RCC 7860 (cell line): ENCODE data around the gene SYNPO.
A peak's percentile ranks its signal among the peaks of the same experiment; 100 is the strongest.

Experiments
- DNase-seq: peaks from one replicate; pipeline ENCODE4 v3.0.0-alpha.2; 2015; ENCODE audit warnings: low spot score
- FAIRE-seq: peaks from 2 replicates; lab custom pipeline; 2012; peaks lifted over from hg19 to GRCh38; lab: Jason Lieb, UNC

SYNPO gene

DNA sequence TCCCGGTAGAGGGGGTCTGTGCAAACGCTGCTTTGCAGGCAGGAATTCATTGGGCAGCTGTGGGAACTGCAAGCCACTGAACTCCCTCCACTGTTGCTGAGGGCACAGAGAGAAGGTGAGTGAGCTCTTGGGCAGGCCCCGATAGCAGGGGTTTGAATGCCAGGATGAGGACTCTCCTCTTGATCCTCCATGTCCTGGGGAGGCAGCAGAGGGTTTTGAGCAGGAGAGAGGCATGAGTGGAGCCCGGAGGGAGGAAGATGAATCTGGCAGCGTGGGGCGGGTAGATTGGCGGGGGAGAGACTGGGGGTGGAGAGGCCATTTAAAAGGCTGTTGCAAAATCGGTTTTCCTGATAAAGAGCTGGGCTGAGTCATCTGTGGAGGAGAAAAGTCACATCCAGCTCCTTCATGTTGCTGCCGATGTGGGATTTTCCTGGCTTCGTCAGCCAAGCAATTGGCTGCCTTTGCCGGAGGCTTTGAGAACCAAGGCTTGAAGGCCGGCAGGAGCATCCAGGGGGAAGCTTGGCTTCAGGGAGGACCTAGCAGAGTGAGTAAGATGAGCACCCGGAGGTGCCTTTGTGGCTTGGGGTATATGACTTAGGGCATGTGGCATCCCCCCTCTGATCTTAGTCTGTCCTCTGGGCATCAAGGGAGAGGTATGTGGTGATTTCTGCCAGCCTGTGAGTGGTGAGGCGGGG, at the start of gene SYNPO:
TSS of gene SYNPO (plus strand) at position 350 of the 695 bp plus-strand sequence. CDS start 7,616 bp downstream, outside the sequence.
- DNase-seq (peak; percentile 95), FAIRE-seq (peak; percentile 90)

GRCh38 chr5:150590979-150591695, 49.3 kb upstream of the SYNPO start:
- FAIRE-seq: no peak
- no peak for DNase-seq

DNA sequence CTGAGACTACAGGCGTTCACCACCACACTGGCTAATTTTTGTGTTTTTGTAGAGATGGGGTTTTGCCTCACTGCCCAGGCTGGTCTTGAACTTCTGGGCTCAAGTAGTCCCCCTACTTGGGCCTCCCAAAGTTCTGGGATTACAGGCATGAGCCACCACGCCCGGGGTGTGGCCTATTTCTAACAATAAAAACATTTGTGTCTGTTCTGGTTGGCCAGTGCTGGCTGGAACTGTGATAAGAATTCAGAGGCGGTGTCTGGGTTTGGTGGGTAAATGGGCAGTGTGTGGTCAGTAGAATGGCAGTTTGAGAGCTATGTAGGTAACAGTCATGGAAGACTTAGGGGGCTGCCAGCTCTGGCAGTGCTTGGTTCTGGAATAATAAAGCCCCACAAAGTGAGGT, 46.9 kb upstream of the SYNPO start:
- DNase-seq: no peak
- no peak for FAIRE-seq

- FAIRE-seq (no peak), DNase-seq (no peak)
Measured at GRCh38 chr5:150593996-150594395, 46.5 kb upstream of the SYNPO start.

GRCh38 chr5:150595466-150596031, 44.9 kb upstream of the SYNPO start:
- no peak for DNase-seq
- FAIRE-seq: no peak

DNA sequence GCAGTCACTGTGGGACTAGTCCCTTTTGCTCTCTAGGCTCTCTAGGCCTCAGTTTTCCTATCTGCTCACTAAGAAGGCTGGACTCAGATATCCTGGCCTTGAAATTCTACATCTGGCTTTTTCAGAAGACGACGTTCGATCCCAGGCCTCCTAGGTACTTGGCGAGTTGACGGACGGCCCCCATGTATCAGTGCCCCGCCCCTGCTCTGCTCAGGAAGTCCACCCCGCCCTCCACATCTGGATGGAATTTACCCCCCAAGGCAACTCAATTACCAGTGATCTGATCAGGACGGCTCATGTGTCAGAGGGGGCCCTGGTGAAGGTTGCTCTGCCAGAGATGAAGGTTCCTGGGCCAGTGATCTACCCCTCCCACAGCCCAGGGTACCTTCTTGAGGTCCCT, 44.1 kb upstream of the SYNPO start:
- no peak for FAIRE-seq

DNA sequence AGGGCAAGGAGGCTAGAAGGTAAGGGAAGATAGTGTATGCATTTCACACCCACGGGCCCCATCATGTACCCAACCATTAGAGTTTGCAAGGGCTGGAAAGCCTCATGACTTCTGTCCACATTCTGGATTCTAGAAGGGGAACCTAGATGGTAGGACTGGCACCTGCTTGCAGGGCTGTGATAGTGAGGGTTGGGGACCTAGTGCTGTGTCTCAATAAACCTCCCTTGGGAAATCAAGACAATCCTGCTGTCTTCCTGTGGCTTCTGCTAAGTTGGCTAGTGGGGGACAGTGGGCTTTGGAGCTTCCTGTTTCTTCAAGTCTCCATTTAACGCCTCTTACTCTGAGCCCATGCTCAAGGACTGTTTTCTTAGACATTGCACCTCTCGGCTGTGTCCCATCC, 43.6 kb upstream of the SYNPO start:
- no peak for DNase-seq
- no peak for FAIRE-seq

More for the DNA sequence above, 44.1 kb upstream of the SYNPO start:
- no peak for DNase-seq

- no peak for FAIRE-seq
- no peak for DNase-seq
Measured at GRCh38 chr5:150598006-150598405, 42.5 kb upstream of the SYNPO start.

DNA sequence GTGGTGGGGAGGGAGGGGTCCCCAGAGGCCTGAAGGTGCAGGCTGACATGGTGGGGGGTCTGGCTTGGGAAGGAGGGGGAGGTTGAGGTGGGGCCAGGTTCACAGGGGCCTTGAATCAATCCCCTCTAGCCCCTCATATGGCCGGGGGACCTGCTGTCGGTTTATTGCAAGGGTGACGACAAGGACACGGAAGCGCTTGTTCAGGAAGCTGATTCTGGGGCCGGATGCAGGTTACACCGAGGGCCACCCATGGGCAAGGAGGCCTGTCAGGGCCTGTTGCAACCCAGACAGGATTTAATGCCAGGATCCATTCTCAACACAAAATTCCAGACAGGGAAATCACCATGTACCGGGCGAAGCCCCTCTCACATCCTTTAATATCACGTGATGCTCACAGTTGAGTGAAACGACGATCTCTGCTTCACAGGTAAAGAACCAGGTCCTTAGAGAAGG, 41.6 kb upstream of the SYNPO start:
- FAIRE-seq: no peak
- no peak for DNase-seq

DNA sequence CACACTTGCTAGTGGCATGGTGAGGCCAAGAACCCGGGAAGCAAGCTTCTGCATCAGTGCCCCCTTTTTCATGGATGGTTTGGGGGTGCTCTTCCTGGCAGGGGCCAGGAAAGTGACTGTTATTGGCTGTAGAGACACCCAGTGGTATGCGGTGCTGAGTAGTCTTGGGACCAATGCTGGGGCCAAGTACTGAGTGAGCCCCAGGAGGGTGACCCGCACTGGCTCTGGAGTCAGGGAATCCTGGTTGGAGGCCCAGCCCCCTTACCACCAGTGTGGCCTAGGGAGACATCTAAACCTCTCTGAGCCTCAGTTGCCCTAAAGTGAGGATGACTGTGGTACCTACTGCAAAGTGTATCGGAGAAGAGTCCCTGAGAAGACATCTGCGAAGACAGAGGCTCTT, 41.2 kb upstream of the SYNPO start:
- DNase-seq: no peak
- no peak for FAIRE-seq

DNA sequence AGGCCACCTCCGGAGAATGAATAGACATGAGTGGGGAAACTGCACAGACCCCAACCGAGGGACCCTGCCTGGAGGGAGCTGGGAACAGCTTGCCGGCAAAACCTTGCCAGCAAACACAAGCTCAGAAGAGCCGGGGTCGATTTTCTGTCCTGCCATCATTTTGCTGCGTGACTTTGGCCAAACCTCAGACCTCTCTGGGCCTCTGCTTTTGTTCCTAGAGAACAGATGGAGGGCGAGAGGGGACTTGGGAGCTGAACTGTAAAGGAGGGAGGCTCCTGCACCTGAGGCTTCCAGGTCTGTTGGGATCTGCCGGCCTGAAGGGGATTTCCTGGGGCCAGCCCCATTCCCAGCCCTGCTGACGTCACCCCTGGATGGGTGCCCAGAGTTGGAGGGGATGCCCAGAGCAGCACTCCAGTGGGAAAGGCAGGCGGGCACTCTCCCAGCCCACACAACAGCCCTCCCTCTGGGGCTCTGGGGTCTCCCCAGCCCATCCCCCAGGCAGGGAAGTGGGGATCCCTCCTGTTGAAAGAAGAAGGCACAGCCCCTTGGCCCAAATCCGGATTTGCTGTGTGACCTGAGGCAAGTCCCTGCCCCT, 40.4 kb upstream of the SYNPO start:
- FAIRE-seq (no peak), DNase-seq (peak; percentile 72)

- FAIRE-seq (no peak), DNase-seq (no peak)
Measured at GRCh38 chr5:150600616-150601490, 39.6 kb upstream of the SYNPO start.

- no peak for FAIRE-seq
- no peak for DNase-seq
Measured at GRCh38 chr5:150601491-150602345, 38.7 kb upstream of the SYNPO start.

DNA sequence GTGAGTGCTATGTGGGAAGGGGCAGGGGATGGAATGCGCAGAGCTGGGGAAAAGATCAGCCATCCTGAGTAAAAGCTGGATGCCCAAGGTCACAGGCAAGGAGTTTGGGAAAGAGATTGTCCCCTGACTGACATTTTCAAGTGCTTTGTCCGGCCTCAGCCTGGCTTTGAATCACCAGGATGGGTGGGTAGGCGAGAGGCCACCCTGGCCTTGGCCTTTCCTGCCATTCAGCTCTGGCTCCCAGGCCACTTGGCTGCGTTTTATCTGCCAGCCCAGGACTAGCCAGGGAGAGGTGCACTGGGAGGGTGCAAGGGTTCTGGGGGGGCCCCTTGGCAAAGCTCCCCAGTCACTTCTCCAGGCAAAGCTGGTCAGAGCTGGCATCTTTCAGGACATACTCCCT, 37.4 kb upstream of the SYNPO start:
- no peak for DNase-seq
- no peak for FAIRE-seq

GRCh38 chr5:150603491-150603890, 37.0 kb upstream of the SYNPO start:
- no peak for DNase-seq
- FAIRE-seq: no peak

- DNase-seq (no peak), FAIRE-seq (no peak)
Measured at GRCh38 chr5:150604010-150604409, 36.5 kb upstream of the SYNPO start.

GRCh38 chr5:150604894-150605440, 35.5 kb upstream of the SYNPO start:
- DNase-seq: no peak
- no peak for FAIRE-seq

DNA sequence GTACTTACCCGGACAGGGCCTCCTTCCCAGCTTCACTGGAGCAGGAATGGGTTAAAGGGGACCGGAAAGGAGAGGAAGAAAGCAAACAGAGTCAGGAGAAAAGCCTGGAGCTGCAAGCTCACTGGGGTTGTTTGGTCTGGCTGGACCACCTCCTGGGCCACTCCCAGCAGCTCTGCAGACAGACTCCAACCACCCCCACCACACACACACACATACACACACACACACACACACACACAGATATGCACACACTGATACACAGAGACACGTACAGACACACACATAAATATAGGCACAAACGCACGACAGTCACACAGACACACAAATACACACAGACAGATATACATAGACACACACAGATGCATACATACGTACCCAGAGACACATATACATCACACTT, 34.9 kb upstream of the SYNPO start:
- DNase-seq (no peak), FAIRE-seq (no peak)

GRCh38 chr5:150606476-150606875, 34.0 kb upstream of the SYNPO start:
- FAIRE-seq: no peak
- DNase-seq: no peak
